ENCODE results near the gene TLR5. TPM values are rescaled to one million over a fixed set of nuclear protein-coding genes. Genes with fewer than 3 reads are reported as not detected.
A peak's percentile ranks its signal among the peaks of the same experiment; 100 is the strongest.

TLR5 gene
- total RNA-seq, 3 donors from 2014 or later (not counting 1 experiment from before 2014, with no cell fraction given), result 0.24 to 0.41 (median 0.33) TPM

- H3K9me3 ChIP-seq (ENCODE audit: control insufficient read depth, insufficient read depth, low read length), result no peaks in the 10 kb centered on the region
- TF ChIP-seq CTCF (IDR thresholded peaks at IDR 0.05), result no peak
Measured at GRCh38 chr1:223180731-223181321, 37.8 kb upstream of the TLR5 start.

GRCh38 chr1:223179786-223180185, 36.7 kb upstream of the TLR5 start:
- H3K27ac Mint-ChIP-seq, result no peak overlapping the region
- peaks cover 4 to 17% of the 10 kb centered on the region in 2 donors for H3K4me1 Mint-ChIP-seq
- no peaks in the 10 kb centered on the region for H3K9me3 ChIP-seq (ENCODE audit: control insufficient read depth, insufficient read depth, low read length)
- H3K4me3 ChIP-seq (ENCODE audit: low read length), result no peak overlapping the region
- H3K27me3 ChIP-seq (ENCODE audit: control insufficient read depth, insufficient read depth, low read length), result no peaks in the 10 kb centered on the region
- H3K27me3 Mint-ChIP-seq (ENCODE audit: low read depth in 2 of 2), result peaks cover 29 to 54% of the 10 kb centered on the region in 2 donors
- ATAC-seq (no peak), DNase-seq (no peak)
- no peaks in the 10 kb centered on the region for H3K9me3 Mint-ChIP-seq
- no peaks in the 10 kb centered on the region for H3K36me3 ChIP-seq (ENCODE audit: control insufficient read depth, insufficient read depth, low read length)
- no peak overlapping the region for H3K4me3 Mint-ChIP-seq
- no peak for TF ChIP-seq CTCF (IDR thresholded peaks at IDR 0.05)
- peaks cover 14% of the 10 kb centered on the region for H3K4me1 ChIP-seq (ENCODE audit: control insufficient read depth, insufficient read depth, low read length)
- no peak overlapping the region for H3K27ac ChIP-seq (ENCODE audit: low read length)
- no peaks in the 10 kb centered on the region for H3K36me3 Mint-ChIP-seq
- intact Hi-C loops (cut with micrococcal nuclease), result no loop called here
- 100% methylated on average over 1 of the region's 1 CpG for WGBS (ENCODE audit: insufficient coverage)

More at GRCh38 chr1:223180731-223181321, 37.8 kb upstream of the TLR5 start:
- H3K4me3 ChIP-seq (ENCODE audit: low read length), result no peak overlapping the region
- Mint-ChIP-seq H3K36me3 (no peaks in the 10 kb centered on the region), H3K4me1 (peaks cover 4 to 14% of the 10 kb centered on the region in 2 donors), H3K27ac (peak overlapping the region in 1 of 2 donors; percentile 48), H3K27me3 (ENCODE audit: low read depth in 2 of 2) (peaks cover 29 to 54% of the 10 kb centered on the region in 2 donors), H3K9me3 (no peaks in the 10 kb centered on the region), H3K4me3 (no peak overlapping the region)
- H3K27ac ChIP-seq (ENCODE audit: low read length), result no peak overlapping the region
- WGBS (ENCODE audit: insufficient coverage), result 63% methylated on average over 5 of the region's 5 CpGs
- H3K27me3 ChIP-seq (ENCODE audit: control insufficient read depth, insufficient read depth, low read length), result no peaks in the 10 kb centered on the region
- ATAC-seq, result peak in 1 of 3 donors; percentile 21
- DNase-seq, result peak in 1 of 2 donors; percentile 7
- no peaks in the 10 kb centered on the region for H3K36me3 ChIP-seq (ENCODE audit: control insufficient read depth, insufficient read depth, low read length)
- intact Hi-C loops (cut with micrococcal nuclease), result no loop called here
- H3K4me1 ChIP-seq (ENCODE audit: control insufficient read depth, insufficient read depth, low read length), result peaks cover 11% of the 10 kb centered on the region

GRCh38 chr1:223179280-223179679, 36.2 kb upstream of the TLR5 start:
- ATAC-seq (no peak), DNase-seq (no peak)
- H3K4me1 ChIP-seq (ENCODE audit: control insufficient read depth, insufficient read depth, low read length), result peaks cover 14% of the 10 kb centered on the region
- H3K4me3 Mint-ChIP-seq, result no peak overlapping the region
- no peak overlapping the region for H3K27ac Mint-ChIP-seq
- no peaks in the 10 kb centered on the region for H3K36me3 ChIP-seq (ENCODE audit: control insufficient read depth, insufficient read depth, low read length)
- H3K4me3 ChIP-seq (ENCODE audit: low read length), result no peak overlapping the region
- no peak overlapping the region for H3K27ac ChIP-seq (ENCODE audit: low read length)
- H3K36me3 Mint-ChIP-seq, result no peaks in the 10 kb centered on the region
- 86% methylated on average over 3 of the region's 3 CpGs for WGBS (ENCODE audit: insufficient coverage)
- H3K9me3 Mint-ChIP-seq, result no peaks in the 10 kb centered on the region
- intact Hi-C loops (cut with micrococcal nuclease), result no loop called here
- no peaks in the 10 kb centered on the region for H3K9me3 ChIP-seq (ENCODE audit: control insufficient read depth, insufficient read depth, low read length)
- peaks cover 29 to 53% of the 10 kb centered on the region in 2 donors for H3K27me3 Mint-ChIP-seq (ENCODE audit: low read depth in 2 of 2)
- H3K27me3 ChIP-seq (ENCODE audit: control insufficient read depth, insufficient read depth, low read length), result no peaks in the 10 kb centered on the region
- TF ChIP-seq CTCF (IDR thresholded peaks at IDR 0.05), result no peak
- H3K4me1 Mint-ChIP-seq, result peaks cover 4 to 17% of the 10 kb centered on the region in 2 donors

GRCh38 chr1:223177681-223178080, 34.6 kb upstream of the TLR5 start:
- Histone ChIP-seq H3K27me3 (ENCODE audit: control insufficient read depth, insufficient read depth, low read length) (no peaks in the 10 kb centered on the region), H3K27ac (ENCODE audit: low read length) (no peak overlapping the region), H3K36me3 (ENCODE audit: control insufficient read depth, insufficient read depth, low read length) (no peaks in the 10 kb centered on the region), H3K4me3 (ENCODE audit: low read length) (no peak overlapping the region), H3K4me1 (ENCODE audit: control insufficient read depth, insufficient read depth, low read length) (peaks cover 14% of the 10 kb centered on the region), H3K9me3 (ENCODE audit: control insufficient read depth, insufficient read depth, low read length) (no peaks in the 10 kb centered on the region)
- DNase-seq (no peak), ATAC-seq (no peak)
- no peak overlapping the region for H3K4me3 Mint-ChIP-seq
- H3K27me3 Mint-ChIP-seq (ENCODE audit: low read depth in 2 of 2), result peaks cover 29 to 44% of the 10 kb centered on the region in 2 donors
- intact Hi-C loops (cut with micrococcal nuclease), result no loop called here
- peaks cover 4 to 17% of the 10 kb centered on the region in 2 donors for H3K4me1 Mint-ChIP-seq
- H3K9me3 Mint-ChIP-seq, result no peaks in the 10 kb centered on the region
- H3K27ac Mint-ChIP-seq, result no peak overlapping the region
- 43% methylated on average over 5 of the region's 5 CpGs for WGBS (ENCODE audit: insufficient coverage)
- no peaks in the 10 kb centered on the region for H3K36me3 Mint-ChIP-seq
- TF ChIP-seq CTCF (IDR thresholded peaks at IDR 0.05), result no peak

Data from natural killer cell (primary cell).